Endothelial cell of umbilical vein (primary cell): ENCODE data around the gene RNF112.

Experiments used
- TF ChIP-seq, protein P1 (sequence below), 2 donors: IDR thresholded peaks; 1 replicate in 1 of 2; 2 replicates in 1 of 2; pipeline ENCODE4 v1.5.1; 2011; ENCODE audit warnings: low read length in 2 of 2, mild to moderate bottlenecking in 2 of 2, moderate library complexity in 2 of 2, control low read depth in 1 of 2, inconsistent platforms in 1 of 2, low read depth in 1 of 2; ENCODE audit not compliant: insufficient read depth in 1 of 2; ENCODE audit errors: extremely low read depth in 1 of 2
- TF ChIP-seq, protein P2 (sequence below): IDR thresholded peaks from 2 replicates; pipeline ENCODE4 v1.6.1; 2011; ENCODE audit not compliant: insufficient read depth, insufficient read length

- TF ChIP-seq, protein P1, sequence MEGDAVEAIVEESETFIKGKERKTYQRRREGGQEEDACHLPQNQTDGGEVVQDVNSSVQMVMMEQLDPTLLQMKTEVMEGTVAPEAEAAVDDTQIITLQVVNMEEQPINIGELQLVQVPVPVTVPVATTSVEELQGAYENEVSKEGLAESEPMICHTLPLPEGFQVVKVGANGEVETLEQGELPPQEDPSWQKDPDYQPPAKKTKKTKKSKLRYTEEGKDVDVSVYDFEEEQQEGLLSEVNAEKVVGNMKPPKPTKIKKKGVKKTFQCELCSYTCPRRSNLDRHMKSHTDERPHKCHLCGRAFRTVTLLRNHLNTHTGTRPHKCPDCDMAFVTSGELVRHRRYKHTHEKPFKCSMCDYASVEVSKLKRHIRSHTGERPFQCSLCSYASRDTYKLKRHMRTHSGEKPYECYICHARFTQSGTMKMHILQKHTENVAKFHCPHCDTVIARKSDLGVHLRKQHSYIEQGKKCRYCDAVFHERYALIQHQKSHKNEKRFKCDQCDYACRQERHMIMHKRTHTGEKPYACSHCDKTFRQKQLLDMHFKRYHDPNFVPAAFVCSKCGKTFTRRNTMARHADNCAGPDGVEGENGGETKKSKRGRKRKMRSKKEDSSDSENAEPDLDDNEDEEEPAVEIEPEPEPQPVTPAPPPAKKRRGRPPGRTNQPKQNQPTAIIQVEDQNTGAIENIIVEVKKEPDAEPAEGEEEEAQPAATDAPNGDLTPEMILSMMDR (IDR thresholded peaks at IDR 0.05; ENCODE audit: extremely low read depth in 1 of 2, insufficient read depth in 1 of 2, low read depth in 1 of 2, low read length in 2 of 2) = no peak
- TF ChIP-seq, protein P2, sequence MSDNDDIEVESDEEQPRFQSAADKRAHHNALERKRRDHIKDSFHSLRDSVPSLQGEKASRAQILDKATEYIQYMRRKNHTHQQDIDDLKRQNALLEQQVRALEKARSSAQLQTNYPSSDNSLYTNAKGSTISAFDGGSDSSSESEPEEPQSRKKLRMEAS = no peak
Observed at GRCh38 chr17:19433255-19433654, 22.2 kb downstream of the RNF112 start.
